ENCODE measurements around the gene IQCB1. TPM values are rescaled to one million over a fixed set of nuclear protein-coding genes. Genes with fewer than 3 reads are reported as not detected.

The IQCB1 gene
- total RNA-seq, 4 donors from 2014 or later = 8.2 to 33.8 (median 23.3) TPM

- Histone ChIP-seq H3K9me3 (no peaks in the 10 kb centered on the region), H3K36me3 (peaks cover 0 to 38% (median 0%) of the 10 kb centered on the region in 3 donors), H3K27ac (no peak overlapping the region), H3K4me3 (no peak overlapping the region), H3K27me3 (no peaks in the 10 kb centered on the region), H3K4me1 (peaks cover 0 to 25% (median 7%) of the 10 kb centered on the region in 3 donors)
- intact Hi-C loops (cut with DNase I) = no loop called here
- TF ChIP-seq POLR2A (IDR thresholded peaks at IDR 0.05) (no peak), CTCF (IDR thresholded peaks at IDR 0.05) (no peak)
- 31 to 53% methylated on average over 8 of the region's 8 CpGs for WGBS, 2 donors
- DNase-seq = no peak
Observed at GRCh38 chr3:121730940-121731687, 103.7 kb downstream of the IQCB1 start.

- intact Hi-C loops (cut with DNase I) = no loop called here
Observed at GRCh38 chr3:121724130-121724529, 110.7 kb downstream of the IQCB1 start.

GRCh38 chr3:121723485-121723884, 111.4 kb downstream of the IQCB1 start:
- no peaks in the 10 kb centered on the region for H3K9me3 ChIP-seq
- no peak overlapping the region for H3K27ac ChIP-seq
- WGBS, 2 donors = 77 to 87% methylated on average over 1 of the region's 1 CpG
- H3K4me3 ChIP-seq = no peak overlapping the region
- intact Hi-C loops (cut with DNase I) = no loop called here
- H3K27me3 ChIP-seq = no peaks in the 10 kb centered on the region
- TF ChIP-seq POLR2A (IDR thresholded peaks at IDR 0.05) (no peak), CTCF (IDR thresholded peaks at IDR 0.05) (no peak)
- peaks cover 12 to 99% (median 22%) of the 10 kb centered on the region in 3 donors for H3K36me3 ChIP-seq
- H3K4me1 ChIP-seq = no peaks in the 10 kb centered on the region
- DNase-seq = no peak

More at GRCh38 chr3:121724130-121724529, 110.7 kb downstream of the IQCB1 start:
- Histone ChIP-seq H3K4me1 (no peaks in the 10 kb centered on the region), H3K27ac (no peak overlapping the region), H3K27me3 (no peaks in the 10 kb centered on the region), H3K36me3 (peaks cover 12 to 99% (median 17%) of the 10 kb centered on the region in 3 donors), H3K9me3 (no peaks in the 10 kb centered on the region), H3K4me3 (no peak overlapping the region)
- WGBS, 2 donors = 64 to 96% methylated on average over 1 of the region's 1 CpG
- DNase-seq = no peak
- no peak for TF ChIP-seq CTCF (IDR thresholded peaks at IDR 0.05)
- TF ChIP-seq POLR2A (IDR thresholded peaks at IDR 0.05) = no peak

GRCh38 chr3:121722411-121722810, 112.4 kb downstream of the IQCB1 start:
- Histone ChIP-seq H3K27me3 (no peaks in the 10 kb centered on the region), H3K36me3 (peaks cover 12 to 99% (median 27%) of the 10 kb centered on the region in 3 donors), H3K4me3 (no peak overlapping the region), H3K27ac (no peak overlapping the region), H3K4me1 (no peaks in the 10 kb centered on the region), H3K9me3 (no peaks in the 10 kb centered on the region)
- DNase-seq = no peak
- no peak for TF ChIP-seq POLR2A (IDR thresholded peaks at IDR 0.05)
- no peak for TF ChIP-seq CTCF (IDR thresholded peaks at IDR 0.05)
- 75 to 88% methylated on average over 1 of the region's 1 CpG for WGBS, 2 donors
- intact Hi-C loops (cut with DNase I) = no loop called here

- intact Hi-C loops (cut with DNase I) = no loop called here
- Histone ChIP-seq H3K27me3 (no peaks in the 10 kb centered on the region), H3K4me3 (no peak overlapping the region), H3K4me1 (no peaks in the 10 kb centered on the region), H3K36me3 (peaks cover 7 to 100% (median 40%) of the 10 kb centered on the region in 3 donors), H3K9me3 (no peaks in the 10 kb centered on the region), H3K27ac (no peak overlapping the region)
- TF ChIP-seq CTCF (IDR thresholded peaks at IDR 0.05) (no peak), POLR2A (IDR thresholded peaks at IDR 0.05) (no peak)
- DNase-seq = no peak
Observed at GRCh38 chr3:121720163-121720562, 114.7 kb downstream of the IQCB1 start.

Other genes starting within 250 kb of the IQCB1 start
- not detected for gene FBXO40, start 241.7 kb downstream of the IQCB1 start, total RNA-seq
- 10 to 100 TPM in 2 of 4 donors, 1 to 10 TPM in 2; 4.4 to 46.7 (median 17.4) TPM for gene HCLS1, start 174.2 kb downstream of the IQCB1 start, total RNA-seq
- 10 to 100 TPM; 34.3 to 55.3 (median 37.1) TPM for gene GOLGB1, start 85.3 kb downstream of the IQCB1 start, total RNA-seq
- 1 to 10 TPM; 2.0 to 4.2 (median 2.3) TPM for gene EAF2, start 149 bp upstream of the IQCB1 start, total RNA-seq
- gene SLC15A2, start 59.3 kb upstream of the IQCB1 start, total RNA-seq = 1 to 10 TPM; 1.9 to 4.9 (median 4.4) TPM
- gene ILDR1, start 187.2 kb upstream of the IQCB1 start, total RNA-seq = 1 to 10 TPM; 2.3 to 6.0 (median 3.6) TPM
- 10 to 100 TPM in 1 of 4 donors, 1 to 10 TPM in 2, under 1 TPM in 1; 0.42 to 11.1 (median 3.3) TPM for gene CD86, start 220.3 kb upstream of the IQCB1 start, total RNA-seq